Stimulated activated memory B cell treated with anti-CD40 and anti-IgM and Interleukin-4, amounts not matched to agents 10 μg/mL and 1 μg/mL and 100 μg/mL, for 72 hours (primary cell): ENCODE data around the gene MAML2.

Experiments
- ATAC-seq: fragments of 150-1000 bp; cut with Tn5 transposase; 2 replicates; pipeline ENCODE4 v1.10.0; 2021
- H3K27ac Mint-ChIP-seq: one replicate; pipeline ENCODE4 v1.8.0; 2022; ENCODE audit warnings: mild to moderate bottlenecking, mixed read lengths
- H3K27me3 Mint-ChIP-seq: one replicate; pipeline ENCODE4 v1.8.0; 2022; ENCODE audit warnings: mixed read lengths
- H3K36me3 Mint-ChIP-seq: one replicate; pipeline ENCODE4 v1.8.0; 2022; ENCODE audit warnings: mixed read lengths
- H3K4me1 Mint-ChIP-seq: one replicate; pipeline ENCODE4 v1.8.0; 2022; ENCODE audit warnings: mixed read lengths
- H3K4me3 Mint-ChIP-seq: one replicate; pipeline ENCODE4 v1.8.0; 2022; ENCODE audit warnings: mild to moderate bottlenecking, moderate library complexity, mixed read lengths
- H3K9me3 Mint-ChIP-seq: one replicate; pipeline ENCODE4 v1.8.0; 2022; ENCODE audit warnings: mixed read lengths

MAML2 gene

GRCh38 chr11:96158126-96158525, 184.9 kb downstream of the MAML2 start:
- Mint-ChIP-seq H3K27ac (peak overlapping the region; percentile 87), H3K36me3 (peaks cover under 1% of the 10 kb centered on the region), H3K27me3 (no peaks in the 10 kb centered on the region), H3K4me3 (no peak overlapping the region), H3K9me3 (no peaks in the 10 kb centered on the region), H3K4me1 (peaks cover 44% of the 10 kb centered on the region)
- no peak for ATAC-seq

GRCh38 chr11:96157517-96157873, 185.5 kb downstream of the MAML2 start:
- Mint-ChIP-seq H3K36me3 (no peaks in the 10 kb centered on the region), H3K27me3 (no peaks in the 10 kb centered on the region), H3K4me3 (no peak overlapping the region), H3K4me1 (peaks cover 44% of the 10 kb centered on the region), H3K27ac (peak overlapping the region; percentile 87), H3K9me3 (no peaks in the 10 kb centered on the region)
- ATAC-seq: no peak

DNA sequence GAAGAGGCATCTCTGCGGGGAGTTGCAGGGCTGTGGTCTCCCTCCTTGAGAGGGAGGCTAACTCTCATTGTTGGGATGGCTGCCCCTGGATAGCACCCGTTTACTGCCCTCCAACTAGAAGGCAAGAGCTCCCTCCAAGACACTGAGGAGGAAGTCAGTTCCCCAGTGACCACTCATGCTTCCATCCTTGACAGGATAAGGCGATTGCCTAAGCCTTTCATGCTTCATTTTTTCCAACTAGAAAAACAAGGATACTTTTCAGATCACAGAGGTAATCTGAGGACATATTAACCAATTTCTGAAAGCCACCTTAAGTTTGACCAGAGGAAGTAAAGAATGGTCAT, 186.6 kb downstream of the MAML2 start:
- Mint-ChIP-seq H3K4me3 (peak overlapping the region; percentile 33), H3K4me1 (peaks cover 44% of the 10 kb centered on the region), H3K27me3 (no peaks in the 10 kb centered on the region), H3K27ac (peak overlapping the region; percentile 87), H3K9me3 (no peaks in the 10 kb centered on the region), H3K36me3 (no peaks in the 10 kb centered on the region)
- no peak for ATAC-seq

DNA sequence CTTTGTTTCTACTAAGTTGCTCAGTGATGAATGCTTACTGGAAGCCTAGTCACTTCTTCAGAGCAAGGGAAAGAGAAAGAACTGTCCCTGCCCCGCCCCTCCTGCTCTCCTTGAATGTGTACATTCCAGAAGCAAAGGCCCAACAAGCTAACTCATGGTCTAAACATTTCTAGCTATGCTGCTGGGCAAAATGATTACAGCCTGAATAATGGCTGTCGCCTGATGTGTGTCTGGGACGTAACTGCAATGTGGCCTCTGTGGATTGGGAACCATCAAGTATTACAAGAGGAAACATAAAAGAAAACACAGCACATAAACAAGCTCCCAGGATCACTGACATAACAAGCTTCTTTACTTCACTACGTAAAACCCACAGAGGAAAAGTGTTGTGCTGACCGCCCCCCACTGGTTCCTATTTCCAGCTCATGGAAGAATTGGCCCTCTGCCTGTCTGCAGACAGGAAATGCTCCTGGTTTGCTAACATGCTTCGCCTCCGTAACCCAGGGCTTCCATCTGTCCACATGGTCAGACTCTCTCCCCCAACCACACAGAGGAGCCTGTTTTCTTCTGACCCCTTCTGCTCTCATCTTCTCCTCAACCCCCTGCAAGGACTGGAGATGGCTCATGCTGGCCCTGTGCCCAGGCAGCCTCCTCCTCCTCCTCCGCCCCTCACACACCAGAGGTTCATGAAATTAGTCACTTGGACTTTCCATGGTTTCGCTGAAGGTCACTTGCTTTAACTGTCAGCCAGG, 187.2 kb downstream of the MAML2 start:
- Mint-ChIP-seq H3K27me3 (no peaks in the 10 kb centered on the region), H3K4me3 (peak overlapping the region; percentile 33), H3K27ac (peak overlapping the region; percentile 87), H3K4me1 (peaks cover 44% of the 10 kb centered on the region), H3K36me3 (no peaks in the 10 kb centered on the region), H3K9me3 (no peaks in the 10 kb centered on the region)
- ATAC-seq: peak; percentile 88

DNA sequence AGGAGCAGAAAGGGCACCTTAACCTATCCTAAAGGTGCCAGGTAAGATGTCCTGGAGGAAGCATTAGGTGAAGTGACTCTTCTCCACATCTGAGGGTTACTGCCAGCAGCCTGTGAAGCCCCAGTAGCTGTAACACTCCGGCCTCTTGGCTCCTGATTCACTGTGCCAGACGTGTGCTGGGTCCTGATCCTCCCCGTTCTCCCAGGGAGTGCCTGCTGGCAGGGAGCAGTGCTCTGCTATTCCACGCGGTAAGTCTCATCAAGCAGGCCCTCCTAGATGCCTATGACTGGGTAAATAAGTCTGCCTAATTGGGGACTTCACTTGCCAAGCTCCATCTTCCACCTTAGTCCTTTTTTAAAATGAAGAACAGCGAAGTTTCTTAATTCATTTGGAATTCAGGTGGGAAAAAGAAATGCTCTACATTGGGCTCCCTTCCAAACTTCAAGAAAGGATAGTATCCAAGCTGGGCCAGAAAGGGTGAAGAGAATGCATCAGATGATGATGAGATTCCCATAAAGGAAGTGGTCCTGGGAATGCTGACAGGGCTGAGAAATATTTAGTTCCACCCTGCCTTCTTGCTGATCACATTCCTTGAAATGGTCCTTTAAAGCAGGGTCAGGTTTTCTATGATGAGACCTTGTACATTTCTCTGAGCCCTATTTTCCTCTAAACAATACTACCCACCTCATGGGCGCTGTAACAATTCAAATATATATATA, 188.0 kb downstream of the MAML2 start:
- no peak for ATAC-seq
- H3K27ac Mint-ChIP-seq: peak overlapping the region; percentile 87
- H3K27me3 Mint-ChIP-seq: no peaks in the 10 kb centered on the region
- no peaks in the 10 kb centered on the region for H3K36me3 Mint-ChIP-seq
- no peak overlapping the region for H3K4me3 Mint-ChIP-seq
- no peaks in the 10 kb centered on the region for H3K9me3 Mint-ChIP-seq
- peaks cover 44% of the 10 kb centered on the region for H3K4me1 Mint-ChIP-seq

DNA sequence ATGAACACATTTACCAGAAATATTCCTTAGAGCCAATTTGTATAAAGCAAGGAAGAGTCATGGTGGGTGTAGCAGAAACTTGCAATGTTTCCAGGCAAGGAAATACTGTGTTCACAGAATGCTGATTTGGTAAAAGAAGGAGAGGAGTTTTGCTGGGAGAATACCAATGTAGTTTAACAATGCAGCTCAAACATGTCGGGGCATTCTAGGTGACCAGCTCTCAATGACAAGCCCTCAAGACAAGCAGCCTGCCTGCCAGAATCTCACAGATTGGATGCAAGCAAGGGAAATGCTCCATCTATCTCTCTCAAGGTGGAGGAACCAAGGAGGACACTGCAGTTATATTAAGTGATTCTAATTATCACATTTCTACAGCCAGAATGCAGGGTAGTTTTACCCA, 190.4 kb downstream of the MAML2 start:
- no peak overlapping the region for H3K4me3 Mint-ChIP-seq
- H3K27me3 Mint-ChIP-seq: no peaks in the 10 kb centered on the region
- no peaks in the 10 kb centered on the region for H3K9me3 Mint-ChIP-seq
- H3K36me3 Mint-ChIP-seq: peaks cover 6% of the 10 kb centered on the region
- no peak for ATAC-seq
- peaks cover 31% of the 10 kb centered on the region for H3K4me1 Mint-ChIP-seq
- no peak overlapping the region for H3K27ac Mint-ChIP-seq

GRCh38 chr11:96151501-96151900, 191.5 kb downstream of the MAML2 start:
- H3K9me3 Mint-ChIP-seq: no peaks in the 10 kb centered on the region
- no peak overlapping the region for H3K27ac Mint-ChIP-seq
- ATAC-seq: no peak
- H3K4me3 Mint-ChIP-seq: no peak overlapping the region
- no peaks in the 10 kb centered on the region for H3K27me3 Mint-ChIP-seq
- peaks cover 7% of the 10 kb centered on the region for H3K36me3 Mint-ChIP-seq
- H3K4me1 Mint-ChIP-seq: peaks cover 19% of the 10 kb centered on the region

- peaks cover 10% of the 10 kb centered on the region for H3K4me1 Mint-ChIP-seq
- ATAC-seq: no peak
Measured at GRCh38 chr11:96150609-96151008, 192.4 kb downstream of the MAML2 start.

GRCh38 chr11:96149743-96150555, 193.0 kb downstream of the MAML2 start:
- H3K27me3 Mint-ChIP-seq: no peaks in the 10 kb centered on the region
- no peak for ATAC-seq
- peaks cover 7% of the 10 kb centered on the region for H3K36me3 Mint-ChIP-seq
- H3K9me3 Mint-ChIP-seq: no peaks in the 10 kb centered on the region
- no peak overlapping the region for H3K27ac Mint-ChIP-seq
- H3K4me3 Mint-ChIP-seq: no peak overlapping the region
- H3K4me1 Mint-ChIP-seq: peaks cover 7% of the 10 kb centered on the region

More at GRCh38 chr11:96150609-96151008, 192.4 kb downstream of the MAML2 start:
- Mint-ChIP-seq H3K9me3 (no peaks in the 10 kb centered on the region), H3K36me3 (peaks cover 7% of the 10 kb centered on the region), H3K27ac (no peak overlapping the region), H3K27me3 (no peaks in the 10 kb centered on the region), H3K4me3 (no peak overlapping the region)

- Mint-ChIP-seq H3K36me3 (peaks cover 7% of the 10 kb centered on the region), H3K27me3 (no peaks in the 10 kb centered on the region), H3K4me3 (no peak overlapping the region), H3K4me1 (no peaks in the 10 kb centered on the region), H3K27ac (no peak overlapping the region), H3K9me3 (no peaks in the 10 kb centered on the region)
- no peak for ATAC-seq
Measured at GRCh38 chr11:96147906-96148486, 195.0 kb downstream of the MAML2 start.

- no peaks in the 10 kb centered on the region for H3K27me3 Mint-ChIP-seq
- H3K9me3 Mint-ChIP-seq: no peaks in the 10 kb centered on the region
- H3K27ac Mint-ChIP-seq: peak overlapping the region; percentile 8
- no peak for ATAC-seq
- no peaks in the 10 kb centered on the region for H3K4me1 Mint-ChIP-seq
- peaks cover 7% of the 10 kb centered on the region for H3K36me3 Mint-ChIP-seq
- no peak overlapping the region for H3K4me3 Mint-ChIP-seq
Measured at GRCh38 chr11:96147186-96147585, 195.8 kb downstream of the MAML2 start.

DNA sequence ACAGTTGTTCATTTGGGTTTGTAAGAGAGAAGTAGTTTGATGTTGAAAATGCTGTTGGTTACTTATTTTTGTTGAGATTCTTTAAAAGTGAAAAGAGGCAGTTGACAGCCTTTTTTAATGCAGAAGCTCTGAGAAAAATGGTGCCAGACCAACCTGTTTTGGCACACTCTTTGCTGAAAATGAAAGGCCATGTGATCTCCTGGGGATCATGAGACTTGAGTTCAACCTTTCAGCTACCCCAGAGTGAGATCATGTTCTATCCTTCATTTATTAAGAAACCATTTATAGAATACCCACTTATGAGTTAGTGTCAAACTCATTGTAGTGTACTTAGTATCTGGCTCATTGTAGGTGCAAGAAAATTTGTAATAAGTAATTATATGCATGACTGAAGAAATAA, 196.2 kb downstream of the MAML2 start:
- no peaks in the 10 kb centered on the region for H3K9me3 Mint-ChIP-seq
- peak overlapping the region; percentile 8 for H3K27ac Mint-ChIP-seq
- H3K36me3 Mint-ChIP-seq: peaks cover 7% of the 10 kb centered on the region
- no peak overlapping the region for H3K4me3 Mint-ChIP-seq
- no peaks in the 10 kb centered on the region for H3K4me1 Mint-ChIP-seq
- H3K27me3 Mint-ChIP-seq: no peaks in the 10 kb centered on the region
- no peak for ATAC-seq

GRCh38 chr11:96145163-96145585, 197.8 kb downstream of the MAML2 start:
- Mint-ChIP-seq H3K27me3 (no peaks in the 10 kb centered on the region), H3K36me3 (peaks cover 7% of the 10 kb centered on the region), H3K27ac (no peak overlapping the region), H3K4me3 (no peak overlapping the region), H3K9me3 (no peaks in the 10 kb centered on the region), H3K4me1 (peaks cover 7% of the 10 kb centered on the region)
- ATAC-seq: no peak

DNA sequence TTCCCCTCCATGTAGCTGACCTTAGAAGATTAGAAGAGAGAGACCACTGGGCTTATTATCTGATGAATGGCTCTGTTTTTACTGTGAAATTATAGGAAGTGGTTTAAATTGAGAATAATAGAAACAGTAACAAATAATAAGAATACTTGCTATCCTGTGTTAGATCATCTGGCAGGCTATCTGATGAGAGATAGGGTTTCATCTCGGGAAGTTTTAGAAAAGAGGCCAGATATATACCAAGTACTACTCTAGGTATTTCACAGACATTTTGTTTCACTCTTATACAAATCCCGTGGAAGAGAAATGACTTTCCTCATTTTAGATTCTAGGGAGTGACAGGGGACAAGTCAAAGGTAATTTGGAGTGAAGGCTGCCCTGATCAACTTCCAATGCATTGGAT, 198.4 kb downstream of the MAML2 start:
- H3K27ac Mint-ChIP-seq: no peak overlapping the region
- H3K9me3 Mint-ChIP-seq: no peaks in the 10 kb centered on the region
- H3K36me3 Mint-ChIP-seq: peaks cover 7% of the 10 kb centered on the region
- H3K4me1 Mint-ChIP-seq: peaks cover 12% of the 10 kb centered on the region
- ATAC-seq: no peak
- no peak overlapping the region for H3K4me3 Mint-ChIP-seq
- H3K27me3 Mint-ChIP-seq: no peaks in the 10 kb centered on the region

- Mint-ChIP-seq H3K27ac (no peak overlapping the region), H3K27me3 (no peaks in the 10 kb centered on the region), H3K36me3 (peaks cover 6% of the 10 kb centered on the region), H3K9me3 (no peaks in the 10 kb centered on the region), H3K4me1 (peaks cover 12% of the 10 kb centered on the region), H3K4me3 (no peak overlapping the region)
- no peak for ATAC-seq
Measured at GRCh38 chr11:96143041-96143521, 199.9 kb downstream of the MAML2 start.
